LNCAP (cell line): ENCODE results near the gene MRTO4.
"Not testable (repeated sequence)": the region's sequence is repeated elsewhere in the genome, so short reads cannot be mapped to it uniquely, and the experiment has no call there.

Source experiments
- TF ChIP-seq, protein P1 (sequence below): fragments of 450-650 bp; IDR thresholded peaks from 2 replicates; pipeline ENCODE4 v1.5.1; 2017; ENCODE audit warnings: mild to moderate bottlenecking

The MRTO4 gene

DNA sequence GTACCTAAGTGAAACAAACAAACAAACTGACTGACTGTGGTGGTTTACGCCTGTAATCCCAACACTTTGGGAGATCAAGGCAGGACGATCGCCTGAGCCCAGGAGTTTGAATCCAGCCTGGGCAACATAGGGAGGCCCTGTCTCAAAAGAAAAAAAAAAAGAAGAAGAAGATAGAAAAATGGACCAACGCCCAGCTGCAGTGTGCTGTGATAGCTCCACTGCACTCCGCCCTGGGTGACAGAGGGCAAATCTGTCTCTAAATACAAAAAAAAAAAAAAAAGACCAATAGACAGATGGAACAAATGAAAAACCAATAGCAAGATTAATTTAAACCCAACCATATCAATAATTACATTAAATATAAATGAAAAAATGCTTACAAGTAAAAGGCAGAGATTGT is 23.0 kb downstream of the MRTO4 start:
- TF ChIP-seq, protein P1, sequence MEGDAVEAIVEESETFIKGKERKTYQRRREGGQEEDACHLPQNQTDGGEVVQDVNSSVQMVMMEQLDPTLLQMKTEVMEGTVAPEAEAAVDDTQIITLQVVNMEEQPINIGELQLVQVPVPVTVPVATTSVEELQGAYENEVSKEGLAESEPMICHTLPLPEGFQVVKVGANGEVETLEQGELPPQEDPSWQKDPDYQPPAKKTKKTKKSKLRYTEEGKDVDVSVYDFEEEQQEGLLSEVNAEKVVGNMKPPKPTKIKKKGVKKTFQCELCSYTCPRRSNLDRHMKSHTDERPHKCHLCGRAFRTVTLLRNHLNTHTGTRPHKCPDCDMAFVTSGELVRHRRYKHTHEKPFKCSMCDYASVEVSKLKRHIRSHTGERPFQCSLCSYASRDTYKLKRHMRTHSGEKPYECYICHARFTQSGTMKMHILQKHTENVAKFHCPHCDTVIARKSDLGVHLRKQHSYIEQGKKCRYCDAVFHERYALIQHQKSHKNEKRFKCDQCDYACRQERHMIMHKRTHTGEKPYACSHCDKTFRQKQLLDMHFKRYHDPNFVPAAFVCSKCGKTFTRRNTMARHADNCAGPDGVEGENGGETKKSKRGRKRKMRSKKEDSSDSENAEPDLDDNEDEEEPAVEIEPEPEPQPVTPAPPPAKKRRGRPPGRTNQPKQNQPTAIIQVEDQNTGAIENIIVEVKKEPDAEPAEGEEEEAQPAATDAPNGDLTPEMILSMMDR, result no peak

DNA sequence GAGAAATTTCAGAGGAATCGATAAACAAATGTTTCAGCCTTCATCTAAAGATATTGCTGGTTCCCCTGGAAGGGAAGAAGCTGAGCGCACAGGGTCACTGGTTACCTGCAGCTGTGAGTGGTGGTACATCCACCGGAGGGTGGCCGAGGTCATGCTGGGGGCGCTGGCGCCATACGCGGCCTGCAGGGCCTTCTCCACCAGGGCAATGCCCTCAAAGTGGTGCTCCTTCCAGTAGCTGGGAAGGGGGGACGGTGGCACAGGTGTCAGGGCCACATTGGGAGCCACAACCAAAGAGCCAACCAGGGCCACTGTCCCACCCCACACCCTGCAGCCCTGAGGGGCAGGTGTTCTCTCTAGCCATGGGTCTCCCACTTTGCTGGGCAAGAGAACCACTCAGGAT is 32.3 kb downstream of the MRTO4 start:
- TF ChIP-seq, protein P1, result no peak

DNA sequence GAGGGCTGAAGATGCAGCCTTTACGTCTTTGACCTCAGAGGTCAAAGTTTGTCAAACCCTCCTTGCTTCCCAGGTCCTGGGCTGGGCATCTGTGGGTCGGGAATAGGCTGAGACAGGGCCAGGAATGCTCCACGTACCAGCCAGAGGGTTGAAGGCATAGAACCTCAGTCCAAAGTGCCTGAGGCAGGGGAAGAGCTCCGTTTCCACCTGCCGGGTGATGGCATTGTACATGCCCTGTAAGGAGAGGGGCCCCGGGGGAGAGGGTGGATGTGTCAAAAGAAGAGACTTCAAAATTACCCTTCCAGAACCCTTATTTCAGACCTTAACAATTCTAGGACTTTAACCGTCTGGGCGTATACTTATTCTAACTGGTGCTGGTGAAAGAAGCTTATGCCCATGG is 33.3 kb downstream of the MRTO4 start:
- TF ChIP-seq, protein P1, result no peak

DNA sequence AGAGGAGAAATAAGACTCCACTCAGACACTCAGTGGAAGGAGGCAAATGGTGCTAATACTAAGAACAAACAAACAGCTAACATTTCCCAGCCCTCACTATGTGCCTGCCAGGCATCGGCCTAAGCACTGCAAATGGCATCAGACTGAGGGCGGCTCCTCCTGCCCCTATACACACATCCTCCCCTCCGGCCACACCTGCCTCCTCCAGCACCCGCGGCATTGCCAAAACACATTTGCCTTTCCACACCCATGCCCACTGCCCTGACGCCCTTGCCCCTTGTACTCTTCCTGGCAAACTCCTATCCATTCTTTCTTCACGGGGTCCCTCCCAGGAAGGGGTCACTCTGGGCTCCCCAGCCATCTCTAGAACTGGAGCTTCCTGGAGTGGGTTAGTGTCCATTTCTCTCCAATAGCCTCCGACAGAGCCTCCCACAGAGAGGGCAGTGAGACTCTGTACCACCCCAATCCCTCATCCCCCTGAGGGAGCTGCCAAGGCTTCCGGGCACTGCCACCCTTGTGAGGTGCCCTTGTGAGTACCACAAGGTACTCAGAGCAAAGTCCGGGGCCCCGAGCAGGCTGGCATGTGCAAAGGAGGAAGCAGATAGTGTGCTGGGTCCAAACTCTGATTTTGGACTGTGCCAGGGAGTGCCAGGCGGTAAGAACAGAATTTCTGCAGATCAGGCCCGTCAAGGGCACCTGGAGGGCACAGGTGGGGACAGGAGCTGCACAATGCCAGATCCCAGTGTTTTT is 36.0 kb downstream of the MRTO4 start:
- TF ChIP-seq, protein P1, result no peak

DNA sequence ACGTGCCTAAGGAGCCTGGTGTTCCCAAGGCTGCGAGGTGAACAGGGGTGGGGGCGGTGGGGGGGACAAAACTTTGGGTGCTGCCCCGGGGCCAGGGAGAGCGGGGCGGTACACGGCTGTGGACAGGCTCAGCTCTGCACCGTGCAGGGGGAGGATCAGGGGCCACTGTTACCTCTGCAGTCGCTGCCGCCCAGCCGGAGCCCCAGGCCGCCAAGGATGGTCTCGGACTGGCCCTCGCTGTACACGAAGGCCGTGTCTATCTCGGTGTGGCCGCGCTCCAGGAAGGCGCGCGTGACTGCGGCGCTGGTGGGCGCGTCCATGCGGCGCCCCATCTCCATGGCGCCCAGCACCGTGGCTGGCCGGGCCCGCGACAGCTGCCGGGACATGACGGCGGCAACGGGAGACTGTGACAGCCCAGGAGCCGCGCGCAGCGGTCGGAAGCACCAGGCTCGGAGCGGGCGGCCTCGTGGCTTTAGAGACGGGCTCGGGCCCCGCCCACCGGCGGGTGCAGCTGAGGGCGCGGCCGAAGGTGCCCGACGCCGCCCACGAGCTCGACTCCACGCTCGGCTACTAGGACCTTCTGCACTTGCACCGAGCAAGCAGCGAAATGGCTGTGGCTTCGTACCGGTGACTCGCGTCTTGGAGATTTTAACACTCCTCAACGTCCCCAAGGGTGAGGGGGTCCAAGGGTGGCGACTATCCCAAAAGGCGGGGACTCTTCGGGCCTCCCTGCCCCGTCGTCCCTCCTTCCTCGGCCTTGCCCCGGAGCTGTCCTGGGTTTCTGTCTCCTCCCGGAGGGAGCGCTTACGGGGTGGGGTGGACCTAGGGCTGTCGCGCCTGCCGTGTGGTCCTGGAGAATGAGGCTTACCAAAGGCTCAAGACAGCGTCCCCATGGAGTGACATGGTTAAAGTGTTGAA is 37.0 kb downstream of the MRTO4 start, which contains the start of gene AKR7A3:
TSS of gene AKR7A3 (minus strand) at position 447 of the 918 bp plus-strand sequence. CDS start at position 386, 61 bp downstream.
- TF ChIP-seq, protein P1, result not testable (repeated sequence)

DNA sequence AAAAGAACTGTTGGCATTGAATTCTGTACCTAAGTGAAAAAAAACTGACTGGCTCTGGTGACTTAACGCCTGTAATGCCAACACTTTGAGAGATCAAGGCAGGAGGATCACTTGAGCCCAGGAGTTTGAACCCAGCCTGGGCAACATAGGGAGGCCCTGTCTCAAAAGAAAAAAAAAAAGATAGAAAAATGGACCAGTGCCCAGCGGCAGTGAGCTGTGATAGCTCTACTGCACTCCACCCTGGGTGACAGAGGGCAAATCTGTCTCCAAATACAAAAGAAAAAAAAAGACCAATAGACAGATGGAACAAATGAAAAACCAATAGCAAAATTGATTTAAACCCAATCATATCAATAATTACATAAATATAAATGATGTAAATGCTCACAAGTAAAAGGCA is 37.6 kb downstream of the MRTO4 start:
- TF ChIP-seq, protein P1, result no peak

DNA sequence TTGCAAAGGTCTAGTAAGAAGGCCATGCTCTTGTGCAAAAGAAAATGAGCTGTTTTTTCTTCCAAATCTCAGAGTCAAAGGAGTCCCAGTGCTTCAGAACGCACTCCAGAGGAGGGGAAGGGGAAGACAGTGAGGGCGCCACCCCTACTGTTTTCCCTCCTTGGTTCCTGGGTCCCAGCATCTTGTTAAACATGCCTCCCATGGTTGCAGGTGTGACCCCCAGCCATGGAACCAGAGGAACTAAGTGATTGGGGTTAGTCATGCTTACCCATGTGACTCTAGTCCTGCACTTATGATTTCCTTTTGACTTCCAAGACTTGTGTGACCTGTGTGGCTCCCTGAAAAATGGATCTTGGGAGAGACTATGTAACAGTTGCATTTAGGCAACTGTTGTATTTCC is 43.0 kb downstream of the MRTO4 start:
- TF ChIP-seq, protein P1, result no peak
